Kidney glomerular epithelial cell (primary cell): ENCODE data around the gene CLOCK.
A peak's percentile ranks its signal among the peaks of the same experiment; 100 is the strongest.

ENCODE experiments used
- DNase-seq: peaks from one replicate; lab custom pipeline; 2025; lab: John Stamatoyannopoulos, UW

CLOCK gene

GRCh38 chr4:55539658-55540057 lies 7.1 kb downstream of the CLOCK start:
- no peak for DNase-seq

DNA sequence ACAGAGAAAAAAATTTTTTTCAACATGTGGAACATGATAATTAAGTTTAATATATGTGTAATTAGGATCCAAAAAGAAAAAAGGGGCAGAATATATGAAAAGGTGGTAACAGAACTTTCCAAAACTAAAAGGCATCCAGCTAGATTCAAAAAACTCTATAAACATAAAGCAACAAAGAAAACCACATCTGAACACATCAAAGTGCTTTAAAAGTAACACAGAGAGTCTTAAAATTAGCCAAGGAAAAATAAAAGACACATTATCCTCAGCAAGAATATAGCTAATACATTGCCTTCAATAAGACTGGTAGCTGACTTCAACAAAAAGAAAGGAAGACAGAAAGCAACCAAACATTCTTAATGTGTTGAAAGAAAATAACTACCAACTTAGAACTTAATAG lies 8.2 kb downstream of the CLOCK start:
- no peak for DNase-seq

GRCh38 chr4:55534306-55534705 lies 12.4 kb downstream of the CLOCK start:
- no peak for DNase-seq

DNA sequence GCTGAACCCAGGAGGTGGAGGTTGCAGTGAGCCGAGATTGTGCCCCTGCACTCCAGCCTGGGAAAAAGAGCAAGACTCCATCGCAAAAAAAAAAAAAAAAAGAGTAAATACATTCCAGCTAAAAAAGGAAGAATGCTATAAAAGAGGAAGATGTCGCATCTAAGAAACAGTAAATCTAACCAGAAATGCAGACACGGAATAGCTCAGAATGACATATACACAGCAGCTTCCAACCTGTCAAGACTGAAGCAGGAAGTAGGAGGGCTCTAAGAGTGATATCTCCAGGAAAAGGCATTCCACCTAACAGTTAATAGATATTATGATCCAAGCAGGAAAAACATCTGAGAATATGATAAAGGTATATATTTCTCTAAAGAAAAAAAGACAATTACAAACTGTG lies 16.0 kb downstream of the CLOCK start:
- no peak for DNase-seq

DNA sequence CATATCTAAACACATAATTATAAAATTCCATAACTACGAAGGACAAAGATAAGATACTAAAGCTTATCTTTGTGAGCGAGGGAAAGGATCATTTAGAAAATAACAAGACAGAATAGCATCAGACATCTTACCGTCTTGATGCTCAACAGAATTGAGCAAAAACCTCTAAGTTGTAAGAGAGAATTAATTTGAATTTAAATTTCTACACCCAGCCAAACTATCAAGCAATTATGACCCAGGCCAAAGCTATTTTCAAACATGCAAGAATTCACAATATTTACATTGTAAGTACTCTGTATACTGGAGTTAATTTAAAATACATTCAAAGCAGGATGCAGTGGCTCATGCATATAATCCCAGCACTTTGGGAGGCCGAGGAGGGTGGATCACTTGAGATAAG lies 16.5 kb downstream of the CLOCK start:
- no peak for DNase-seq

- DNase-seq: no peak
Observed at GRCh38 chr4:55528491-55528890, 18.2 kb downstream of the CLOCK start.

DNA sequence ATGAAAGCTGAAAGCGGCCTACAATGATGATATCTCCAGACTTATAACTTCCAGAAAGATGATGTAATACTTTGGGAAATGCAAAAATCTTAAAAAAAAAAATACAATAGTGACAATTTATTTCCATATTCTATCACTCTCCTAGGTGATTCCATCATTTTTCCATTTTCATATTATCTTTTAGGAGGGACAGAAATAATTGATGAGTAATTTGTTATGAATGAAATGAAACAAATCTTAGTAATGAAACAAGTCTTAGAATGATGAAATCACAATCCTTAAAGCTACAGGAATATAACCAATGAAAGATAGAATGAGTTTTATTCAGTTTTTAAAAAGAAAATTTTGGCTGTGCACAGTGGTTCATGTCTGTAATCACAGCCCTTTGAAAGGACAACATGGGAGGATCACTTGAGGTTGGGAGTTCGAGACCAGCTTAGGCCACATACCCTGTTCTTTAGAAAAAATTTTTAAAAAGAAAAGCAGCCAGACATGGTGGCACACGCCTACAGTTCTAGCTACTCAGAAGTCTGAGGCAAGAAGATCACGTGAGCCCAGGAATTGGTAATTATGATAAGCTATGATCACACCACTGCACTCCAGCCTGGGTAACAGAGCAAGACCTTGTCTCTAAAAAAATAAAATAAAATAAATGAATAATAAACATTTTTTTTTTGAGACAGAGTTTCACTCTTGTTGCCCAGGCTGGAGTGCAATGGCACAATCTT lies 21.7 kb downstream of the CLOCK start:
- DNase-seq: no peak

DNA sequence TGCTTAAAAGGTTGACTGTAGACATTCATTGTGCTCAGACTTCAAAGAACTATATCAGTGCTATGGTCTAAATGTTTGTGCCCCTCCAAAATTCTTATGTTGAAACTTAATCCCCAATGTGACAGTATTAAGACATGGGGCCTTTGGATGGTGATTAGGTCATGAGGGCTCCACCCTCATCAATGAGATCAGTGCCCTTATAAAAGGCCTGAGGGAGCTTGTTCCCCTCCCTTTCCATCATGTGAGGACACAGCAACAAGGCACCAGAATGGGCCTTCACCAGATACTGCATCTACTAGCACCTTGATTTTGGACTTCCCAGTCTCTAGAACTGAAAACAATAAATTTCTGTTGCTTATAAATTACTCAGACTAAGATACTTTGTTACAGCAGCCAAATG lies 28.3 kb downstream of the CLOCK start:
- DNase-seq: no peak

DNA sequence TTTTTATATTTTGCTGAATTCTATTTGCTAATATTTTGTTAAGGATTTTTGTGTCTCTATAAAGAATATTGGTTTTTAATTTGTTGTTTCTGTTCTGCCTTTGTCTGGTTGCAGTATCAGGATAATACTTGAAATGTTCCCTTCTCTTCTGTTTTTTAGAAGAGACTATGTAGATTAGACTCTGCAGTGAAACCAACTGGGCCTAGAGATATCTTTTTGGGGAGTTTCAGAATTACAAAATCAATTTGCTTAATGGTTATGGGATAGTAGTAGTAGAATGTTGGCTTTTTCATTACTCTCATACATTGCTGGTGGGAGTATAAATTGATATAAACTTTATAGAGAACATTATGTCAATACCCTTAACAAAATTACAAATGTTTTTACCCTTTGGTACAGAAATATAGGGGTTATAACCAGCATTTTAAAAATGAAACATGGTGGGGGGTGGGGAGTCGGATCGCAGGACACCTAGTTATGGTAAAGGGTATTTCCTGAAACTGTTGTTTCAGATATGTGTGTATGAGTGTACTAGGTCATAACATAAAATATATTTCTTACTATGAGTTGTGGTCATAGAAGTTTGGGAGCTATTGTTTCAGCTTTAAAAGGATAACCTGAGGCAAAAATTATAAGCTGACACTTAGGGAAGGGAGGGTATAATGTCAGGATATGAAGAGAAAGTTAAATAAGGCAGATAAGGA lies 29.0 kb downstream of the CLOCK start:
- no peak for DNase-seq

DNA sequence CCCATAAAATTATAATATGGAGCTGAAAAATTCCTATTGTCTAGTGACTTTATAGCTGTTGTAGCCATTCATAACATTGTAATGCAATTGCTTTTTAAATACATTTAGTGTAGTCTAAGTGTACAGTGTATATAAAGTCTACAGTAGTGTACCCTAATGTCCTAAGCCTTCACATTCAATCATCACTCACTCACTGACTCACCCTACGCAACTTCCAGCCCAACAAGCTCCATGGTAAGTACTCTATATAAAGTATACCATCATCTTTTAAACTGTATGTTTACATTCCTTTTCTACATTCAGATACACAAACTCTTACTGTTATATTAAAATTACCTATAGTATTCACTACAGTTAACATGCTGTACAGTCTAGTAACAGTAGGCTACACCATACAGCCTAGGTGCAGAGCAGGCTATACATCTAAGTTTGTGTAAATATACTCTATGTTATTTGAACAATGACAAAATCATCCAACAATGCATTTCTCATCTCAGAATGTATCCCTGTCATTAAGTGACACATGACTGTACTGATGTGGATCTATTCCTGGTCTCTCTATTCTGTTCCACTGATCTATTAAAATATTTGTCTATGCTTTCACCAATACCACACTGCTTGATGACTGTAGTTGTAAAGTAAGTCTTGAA lies 33.7 kb downstream of the CLOCK start:
- no peak for DNase-seq

GRCh38 chr4:55512077-55512476 lies 34.6 kb downstream of the CLOCK start:
- no peak for DNase-seq

DNA sequence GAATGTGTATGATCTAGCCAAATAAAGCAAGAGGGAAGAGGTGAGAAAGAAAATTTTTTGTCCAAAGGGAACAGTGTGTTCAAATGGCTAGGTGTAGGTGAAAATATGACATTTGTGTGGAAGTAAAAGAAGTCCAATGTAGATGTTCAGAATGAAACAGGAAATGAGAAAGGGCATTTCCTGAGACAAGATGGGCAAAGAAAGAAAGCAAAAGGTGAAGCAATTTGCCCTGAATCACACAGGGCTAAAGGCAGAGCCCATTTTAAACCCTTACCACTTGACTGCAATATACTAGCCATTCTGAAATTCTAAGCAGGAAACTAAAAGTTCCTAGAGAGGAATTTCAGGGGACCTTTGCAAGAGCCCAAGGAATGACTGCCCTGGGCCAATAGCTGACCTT lies 36.0 kb downstream of the CLOCK start:
- no peak for DNase-seq

GRCh38 chr4:55509266-55509665 lies 37.4 kb downstream of the CLOCK start:
- no peak for DNase-seq

DNA sequence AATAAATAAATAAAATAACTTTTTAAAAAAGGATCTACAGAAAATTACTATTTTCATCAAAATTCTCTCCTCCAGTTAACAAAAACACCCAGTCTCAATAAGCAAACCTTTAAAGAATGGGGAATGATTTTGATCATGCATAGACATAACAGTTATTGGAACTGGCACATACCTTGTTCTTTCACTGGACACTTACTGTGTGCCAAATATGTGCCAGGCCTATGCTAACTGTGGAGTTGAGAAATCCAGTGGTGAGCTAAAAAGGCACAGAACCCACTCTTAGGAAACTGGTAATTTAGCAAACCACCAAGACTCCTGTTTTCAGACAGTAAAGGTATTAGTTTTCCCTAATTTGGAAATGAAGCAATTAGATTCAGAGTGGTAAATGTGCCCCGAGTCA lies 39.1 kb downstream of the CLOCK start:
- no peak for DNase-seq

GRCh38 chr4:55503169-55503568 lies 43.5 kb downstream of the CLOCK start:
- peak; percentile 42 for DNase-seq

- DNase-seq: no peak
Observed at GRCh38 chr4:55500072-55500471, 46.6 kb downstream of the CLOCK start.

- no peak for DNase-seq
Observed at GRCh38 chr4:55499495-55499894, 47.2 kb downstream of the CLOCK start.

DNA sequence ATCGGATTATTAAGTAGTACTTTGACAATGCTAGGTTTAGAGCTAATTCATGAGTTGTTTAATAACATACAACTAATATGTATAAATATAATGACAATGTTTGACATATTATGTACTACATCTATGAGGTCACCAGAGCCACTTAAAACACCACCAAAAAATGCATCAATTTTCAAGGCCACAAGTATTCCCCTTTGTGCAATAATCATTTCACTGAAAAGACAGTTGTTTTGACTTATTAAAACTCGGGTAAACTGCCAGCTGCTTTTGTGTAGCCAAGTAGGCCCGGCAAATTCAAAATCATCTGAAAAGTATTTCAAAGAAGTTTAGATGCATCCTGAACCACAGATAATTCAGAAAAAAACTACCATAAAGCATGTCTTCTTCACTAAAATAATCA lies 48.7 kb downstream of the CLOCK start:
- no peak for DNase-seq

- DNase-seq: no peak
Observed at GRCh38 chr4:55491486-55491885, 55.2 kb downstream of the CLOCK start.

GRCh38 chr4:55488716-55489115 lies 58.0 kb downstream of the CLOCK start:
- DNase-seq: no peak

DNA sequence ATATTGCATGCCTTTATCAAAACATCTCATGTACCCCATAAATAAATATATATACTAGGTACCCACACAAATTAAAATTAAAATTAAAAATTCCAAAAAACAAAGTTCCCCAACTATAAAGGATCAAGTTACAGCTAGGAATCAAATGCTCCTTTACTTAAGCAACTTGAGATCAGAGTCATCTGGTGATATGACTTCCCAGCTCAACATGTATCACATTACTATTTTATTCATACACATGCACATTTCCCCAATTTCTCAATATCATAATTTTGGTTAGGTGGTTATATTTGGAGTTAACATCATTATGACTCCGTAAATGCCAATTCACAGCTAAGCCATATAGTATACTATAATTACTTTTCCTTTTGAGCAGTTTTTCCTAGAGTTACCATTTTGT lies 60.9 kb downstream of the CLOCK start:
- DNase-seq: no peak

DNA sequence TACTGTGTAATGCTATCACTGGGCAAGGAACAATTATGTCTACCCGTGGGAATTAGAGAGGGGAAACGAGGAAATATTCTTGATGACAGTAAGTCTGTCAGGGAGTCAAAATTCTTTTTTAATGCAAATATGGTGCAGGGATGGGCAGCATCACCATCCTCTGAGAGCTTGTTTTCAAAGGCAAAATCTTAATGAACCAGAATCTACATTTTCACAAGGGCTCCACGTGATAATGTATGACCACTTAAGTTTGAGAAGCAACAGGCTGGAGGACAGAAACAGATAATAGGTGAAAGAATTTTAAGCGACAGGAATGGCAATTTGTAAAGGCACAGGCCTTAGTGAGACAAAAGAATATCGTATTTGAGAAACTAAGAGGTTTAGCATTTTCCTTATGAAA lies 63.4 kb downstream of the CLOCK start:
- no peak for DNase-seq
